Measurements from ENCODE around the gene LSM7. TPM values are rescaled to one million over a fixed set of nuclear protein-coding genes. Genes with fewer than 3 reads are reported as not detected.

Gene LSM7
- total RNA-seq, 2 donors from 2014 or later, result 115 to 140 TPM

Other genes starting within 250 kb of the LSM7 start
- 100 to 1,000 TPM in 1 of 2 donors, 10 to 100 TPM in 1; 91.8 to 183 TPM for gene MOB3A, start 232.3 kb downstream of the LSM7 start, total RNA-seq
- 100 to 1,000 TPM in 1 of 2 donors, 10 to 100 TPM in 1; 29.7 to 105 TPM for gene IZUMO4, start 231.7 kb downstream of the LSM7 start, total RNA-seq
- 10 to 100 TPM; 83.5 to 91.7 TPM for gene AP3D1, start 177.0 kb downstream of the LSM7 start, total RNA-seq
- 100 to 1,000 TPM in 1 of 2 donors, 10 to 100 TPM in 1; 64.2 to 154 TPM for gene DOT1L, start 164.7 kb downstream of the LSM7 start, total RNA-seq
- gene PLEKHJ1, start 92.3 kb downstream of the LSM7 start, total RNA-seq, result 10 to 100 TPM; 41.9 to 69.9 TPM
- gene SF3A2, start 91.8 kb downstream of the LSM7 start, total RNA-seq, result 100 to 1,000 TPM; 145 to 154 TPM
- gene AMH, start 79.3 kb downstream of the LSM7 start, total RNA-seq, result 1 to 10 TPM; 1.9 to 2.9 TPM
- under 1 TPM; 0.39 to 0.56 TPM for gene JSRP1, start 72.2 kb downstream of the LSM7 start, total RNA-seq
- gene PEAK3, start 46.4 kb downstream of the LSM7 start, total RNA-seq, result not detected
- under 1 TPM in 1 of 2 donors, not detected in 1; 0.25 TPM for gene LINGO3, start 20.4 kb downstream of the LSM7 start, total RNA-seq
- 10 to 100 TPM; 38.5 to 61.6 TPM for gene SPPL2B, start 98 bp upstream of the LSM7 start, total RNA-seq
- gene TMPRSS9, start 31.7 kb upstream of the LSM7 start, total RNA-seq, result not detected
- 100 to 1,000 TPM in 1 of 2 donors, 10 to 100 TPM in 1; 46.5 to 103 TPM for gene TIMM13, start 99.0 kb upstream of the LSM7 start, total RNA-seq
- 10 to 100 TPM; 46.7 to 94.0 TPM for gene LMNB2, start 128.4 kb upstream of the LSM7 start, total RNA-seq
- 10 to 100 TPM; 60.9 to 94.1 TPM for gene GADD45B, start 147.5 kb upstream of the LSM7 start, total RNA-seq